Suprapubic skin (tissue), 4 donors: ENCODE data around the gene MED31.

ENCODE experiments used
- CTCF ChIP-seq, 2 donors: fragments of 200-600 bp in 1 of 2; fragments of 450-650 bp in 1 of 2; sonication (generic) in 1 of 2; IDR thresholded peaks; one replicate each; pipeline ENCODE4 v1.5.1; 2016 to 2019; ENCODE audit warnings: antibody characterized with exemption in 2 of 2, mild to moderate bottlenecking in 1 of 2, moderate library complexity in 1 of 2
- POLR2A ChIP-seq, 2 donors: fragments of 450-650 bp; IDR thresholded peaks; one replicate each; pipeline ENCODE4 v1.6.1; 2017; ENCODE audit warnings: antibody characterized with exemption in 2 of 2, mild to moderate bottlenecking in 2 of 2, moderate library complexity in 2 of 2
- POLR2AphosphoS5 ChIP-seq, 3 donors: sonication (generic); formaldehyde crosslinking; IDR thresholded peaks; one replicate each; pipeline ENCODE4 v1.6.1; 2017; ENCODE audit warnings: antibody characterized with exemption in 3 of 3

- TF ChIP-seq POLR2AphosphoS5 (IDR thresholded peaks at IDR 0.05) (no peak), CTCF (IDR thresholded peaks at IDR 0.05) (no peak), POLR2A (IDR thresholded peaks at IDR 0.05) (no peak)
Observed at GRCh38 chr17:6637458-6637840, 14.0 kb downstream of the MED31 start.
